ENCODE measurements around the gene GUK1. TPM values are rescaled to one million over a fixed set of nuclear protein-coding genes. Genes with fewer than 3 reads are reported as not detected.
A peak's percentile ranks its signal among the peaks of the same experiment; 100 is the strongest.
"Not testable (repeated sequence)": the region's sequence is repeated elsewhere in the genome, so short reads cannot be mapped to it uniquely, and the experiment has no call there.

Gene GUK1
- total and polyA plus RNA-seq, 2 experiments from 2014 or later, result 324 to 554 TPM

DNA sequence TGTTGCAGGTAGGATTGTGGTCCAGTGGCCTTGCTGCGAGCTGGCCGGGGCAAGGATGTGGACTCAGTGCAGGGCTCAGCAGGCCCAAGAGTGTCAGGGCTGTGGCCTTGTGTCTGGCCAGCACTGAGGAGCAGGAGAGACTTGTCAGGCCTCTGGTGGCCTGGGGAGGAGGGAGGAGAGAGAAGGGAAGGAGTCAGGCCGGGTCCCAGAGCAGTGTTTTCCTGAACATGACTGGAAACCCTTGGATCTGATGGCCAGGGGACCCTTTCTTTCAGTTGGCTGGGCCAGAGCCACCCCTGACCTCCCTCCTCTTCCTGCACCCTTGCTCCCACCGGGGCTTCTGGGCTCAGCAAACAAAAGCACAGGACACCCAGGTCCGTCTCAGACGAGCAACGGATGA, 30.6 kb downstream of the GUK1 start:
- DNase-seq, result no peak
- no peak overlapping the region for H3K4me2 ChIP-seq (ENCODE audit: unreplicated experiment)
- H3K9me2 ChIP-seq (ENCODE audit: insufficient read depth), result no peaks in the 10 kb centered on the region
- no peaks in the 10 kb centered on the region for H3K9me3 ChIP-seq (ENCODE audit: low read depth)
- H3K36me3 ChIP-seq (ENCODE audit: low read depth), result no peaks in the 10 kb centered on the region
- no peak overlapping the region for H3K4me3 ChIP-seq
- no peaks in the 10 kb centered on the region for H3K27me3 ChIP-seq (replicated peaks; ENCODE audit: insufficient read depth)
- H3F3A ChIP-seq (ENCODE audit: insufficient read depth), result no peaks in the 10 kb centered on the region
- no peak overlapping the region for H2AFZ ChIP-seq
- no peak overlapping the region for H3K9ac ChIP-seq
- in situ Hi-C loops (cut with MboI), result no loop called here
- no peaks in the 10 kb centered on the region for H4K20me1 ChIP-seq (ENCODE audit: insufficient read depth)
- peaks cover 49% of the 10 kb centered on the region for H3K79me2 ChIP-seq (ENCODE audit: insufficient read depth)
- TF ChIP-seq EZH2 (IDR thresholded peaks at IDR 0.05; ENCODE audit: insufficient read depth, poor library complexity, severe bottlenecking) (no peak), EZH2phosphoT487 (IDR thresholded peaks at IDR 0.05; ENCODE audit: insufficient read depth, low read depth) (no peak)
- peaks cover 6% of the 10 kb centered on the region; the same call in 1 of the 2 replicates for H3K4me1 ChIP-seq (ENCODE audit: insufficient read depth)
- 83 to 87% methylated on average over 6 to 7 of the region's 7 CpGs for WGBS, 2 experiments (ENCODE audit: low coverage in 1 of 2, low lambda C conversion rate in 2 of 2, missing lambda C conversion rate in 2 of 2)
- no peak overlapping the region for H3K27ac ChIP-seq

GRCh38 chr1:228171221-228171891, 31.3 kb downstream of the GUK1 start:
- Histone ChIP-seq H3K27me3 (replicated peaks; ENCODE audit: insufficient read depth) (no peaks in the 10 kb centered on the region), H3K9me2 (ENCODE audit: insufficient read depth) (no peaks in the 10 kb centered on the region), H3K36me3 (ENCODE audit: low read depth) (no peaks in the 10 kb centered on the region), H3K79me2 (ENCODE audit: insufficient read depth) (peaks cover 47% of the 10 kb centered on the region), H3K4me2 (ENCODE audit: unreplicated experiment) (no peak overlapping the region), H2AFZ (no peak overlapping the region), H3F3A (ENCODE audit: insufficient read depth) (no peaks in the 10 kb centered on the region), H3K9me3 (ENCODE audit: low read depth) (no peaks in the 10 kb centered on the region), H3K9ac (no peak overlapping the region), H3K4me3 (no peak overlapping the region), H3K4me1 (ENCODE audit: insufficient read depth) (peaks cover 6% of the 10 kb centered on the region; the same call in 1 of the 2 replicates), H3K27ac (no peak overlapping the region), H4K20me1 (ENCODE audit: insufficient read depth) (no peaks in the 10 kb centered on the region)
- no peak for TF ChIP-seq EZH2phosphoT487 (IDR thresholded peaks at IDR 0.05; ENCODE audit: insufficient read depth, low read depth)
- DNase-seq, result no peak
- WGBS, 2 experiments (ENCODE audit: low coverage in 1 of 2, low lambda C conversion rate in 2 of 2, missing lambda C conversion rate in 2 of 2), result 77 to 79% methylated on average over 8 to 10 of the region's 10 CpGs
- in situ Hi-C loops (cut with MboI), result no loop called here

- H3K9me3 ChIP-seq (ENCODE audit: low read depth), result no peaks in the 10 kb centered on the region
- H3K9ac ChIP-seq, result no peak overlapping the region
- no peak overlapping the region for H2AFZ ChIP-seq
- no peaks in the 10 kb centered on the region for H3K9me2 ChIP-seq (ENCODE audit: insufficient read depth)
- H3F3A ChIP-seq (ENCODE audit: insufficient read depth), result no peaks in the 10 kb centered on the region
- no peak overlapping the region for H3K4me3 ChIP-seq
- H3K27ac ChIP-seq, result no peak overlapping the region
- no peaks in the 10 kb centered on the region for H3K27me3 ChIP-seq (replicated peaks; ENCODE audit: insufficient read depth)
- in situ Hi-C loops (cut with MboI), result no loop called here
- H3K4me2 ChIP-seq (ENCODE audit: unreplicated experiment), result no peak overlapping the region
- WGBS, 2 experiments (ENCODE audit: low coverage in 1 of 2, low lambda C conversion rate in 2 of 2, missing lambda C conversion rate in 2 of 2), result 86% methylated on average over 21 of the region's 21 CpGs
- no peaks in the 10 kb centered on the region for H3K36me3 ChIP-seq (ENCODE audit: low read depth)
- H3K79me2 ChIP-seq (ENCODE audit: insufficient read depth), result peaks cover 32% of the 10 kb centered on the region
- no peaks in the 10 kb centered on the region for H3K4me1 ChIP-seq (ENCODE audit: insufficient read depth)
- H4K20me1 ChIP-seq (ENCODE audit: insufficient read depth), result no peaks in the 10 kb centered on the region
- no peak for DNase-seq
- TF ChIP-seq EZH2 (IDR thresholded peaks at IDR 0.05; ENCODE audit: insufficient read depth, poor library complexity, severe bottlenecking) (no peak), EZH2phosphoT487 (IDR thresholded peaks at IDR 0.05; ENCODE audit: insufficient read depth, low read depth) (no peak)
Observed at GRCh38 chr1:228172591-228173527, 32.8 kb downstream of the GUK1 start.

- H3K4me2 ChIP-seq (ENCODE audit: unreplicated experiment); H3K4me1 ChIP-seq (ENCODE audit: insufficient read depth); H3F3A ChIP-seq (ENCODE audit: insufficient read depth); H3K36me3 ChIP-seq (ENCODE audit: low read depth); H3K27me3 ChIP-seq (replicated peaks; ENCODE audit: insufficient read depth); H3K9me3 ChIP-seq (ENCODE audit: low read depth); H4K20me1 ChIP-seq (ENCODE audit: insufficient read depth); in situ Hi-C loops (cut with MboI); H3K27ac ChIP-seq; H3K9ac ChIP-seq; H3K9me2 ChIP-seq (ENCODE audit: insufficient read depth); H3K4me3 ChIP-seq; H2AFZ ChIP-seq: not testable (repeated sequence)
- peaks cover 23% of the 10 kb centered on the region; the same call in 1 of the 2 replicates for H3K79me2 ChIP-seq (ENCODE audit: insufficient read depth)
- DNase-seq, result peak; percentile 31
- 55 to 63% methylated on average over 28 to 35 of the region's 69 CpGs for WGBS, 2 experiments (ENCODE audit: low coverage in 1 of 2, low lambda C conversion rate in 2 of 2, missing lambda C conversion rate in 2 of 2)
Observed at GRCh38 chr1:228173528-228174481, 33.7 kb downstream of the GUK1 start.

All from GM23248 (cell line).